NK-92 treated with Interleukin-12 subunit alpha and Interleukin-12 subunit beta, amount 100 ng/mL, for 24 hours (cell line): ENCODE data around the gene OAS3.
"Not testable (repeated sequence)": the region's sequence is repeated elsewhere in the genome, so short reads cannot be mapped to it uniquely, and the experiment has no call there.

Experiments
- DNase-seq: peaks from one replicate; lab custom pipeline; 2025; lab: John Stamatoyannopoulos, UW

The OAS3 gene, protein sequence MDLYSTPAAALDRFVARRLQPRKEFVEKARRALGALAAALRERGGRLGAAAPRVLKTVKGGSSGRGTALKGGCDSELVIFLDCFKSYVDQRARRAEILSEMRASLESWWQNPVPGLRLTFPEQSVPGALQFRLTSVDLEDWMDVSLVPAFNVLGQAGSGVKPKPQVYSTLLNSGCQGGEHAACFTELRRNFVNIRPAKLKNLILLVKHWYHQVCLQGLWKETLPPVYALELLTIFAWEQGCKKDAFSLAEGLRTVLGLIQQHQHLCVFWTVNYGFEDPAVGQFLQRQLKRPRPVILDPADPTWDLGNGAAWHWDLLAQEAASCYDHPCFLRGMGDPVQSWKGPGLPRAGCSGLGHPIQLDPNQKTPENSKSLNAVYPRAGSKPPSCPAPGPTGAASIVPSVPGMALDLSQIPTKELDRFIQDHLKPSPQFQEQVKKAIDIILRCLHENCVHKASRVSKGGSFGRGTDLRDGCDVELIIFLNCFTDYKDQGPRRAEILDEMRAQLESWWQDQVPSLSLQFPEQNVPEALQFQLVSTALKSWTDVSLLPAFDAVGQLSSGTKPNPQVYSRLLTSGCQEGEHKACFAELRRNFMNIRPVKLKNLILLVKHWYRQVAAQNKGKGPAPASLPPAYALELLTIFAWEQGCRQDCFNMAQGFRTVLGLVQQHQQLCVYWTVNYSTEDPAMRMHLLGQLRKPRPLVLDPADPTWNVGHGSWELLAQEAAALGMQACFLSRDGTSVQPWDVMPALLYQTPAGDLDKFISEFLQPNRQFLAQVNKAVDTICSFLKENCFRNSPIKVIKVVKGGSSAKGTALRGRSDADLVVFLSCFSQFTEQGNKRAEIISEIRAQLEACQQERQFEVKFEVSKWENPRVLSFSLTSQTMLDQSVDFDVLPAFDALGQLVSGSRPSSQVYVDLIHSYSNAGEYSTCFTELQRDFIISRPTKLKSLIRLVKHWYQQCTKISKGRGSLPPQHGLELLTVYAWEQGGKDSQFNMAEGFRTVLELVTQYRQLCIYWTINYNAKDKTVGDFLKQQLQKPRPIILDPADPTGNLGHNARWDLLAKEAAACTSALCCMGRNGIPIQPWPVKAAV

DNA sequence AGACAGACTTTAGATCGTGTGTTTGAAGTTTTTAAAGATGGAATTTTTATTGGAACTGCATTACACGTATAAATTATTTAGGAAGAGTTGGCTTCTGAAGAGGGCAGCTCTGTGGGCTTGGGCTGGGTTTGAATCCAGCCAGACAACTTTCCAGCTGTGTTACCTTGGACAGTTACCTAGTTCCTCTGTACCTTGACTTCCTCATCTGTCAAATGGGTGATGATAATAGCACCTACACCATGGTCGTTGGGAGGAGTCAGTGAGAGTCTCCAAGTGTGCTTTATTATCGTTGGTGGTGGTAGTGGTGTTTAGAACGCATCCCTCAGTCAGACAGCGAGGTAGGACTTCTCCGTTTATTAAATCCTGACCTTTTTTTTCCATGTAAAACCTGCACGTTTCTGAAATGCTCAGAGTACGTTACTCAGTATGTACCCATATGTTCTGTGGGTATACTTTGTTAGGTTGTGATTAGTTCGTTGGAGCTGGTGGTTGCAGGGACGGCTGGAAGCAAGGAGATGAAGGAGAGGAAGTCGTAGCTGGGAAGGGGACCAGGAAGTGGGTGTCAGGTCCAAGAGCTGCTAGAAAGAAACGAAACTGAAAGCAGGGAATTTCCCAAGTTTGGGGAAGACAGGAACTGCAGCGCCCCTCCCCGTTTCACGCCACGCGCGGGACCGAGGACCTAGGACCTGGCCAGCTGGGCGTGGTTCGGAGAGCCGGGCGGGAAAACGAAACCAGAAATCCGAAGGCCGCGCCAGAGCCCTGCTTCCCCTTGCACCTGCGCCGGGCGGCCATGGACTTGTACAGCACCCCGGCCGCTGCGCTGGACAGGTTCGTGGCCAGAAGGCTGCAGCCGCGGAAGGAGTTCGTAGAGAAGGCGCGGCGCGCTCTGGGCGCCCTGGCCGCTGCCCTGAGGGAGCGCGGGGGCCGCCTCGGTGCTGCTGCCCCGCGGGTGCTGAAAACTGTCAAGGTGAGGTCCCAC, at the start of gene OAS3:
Gene OAS3 (plus strand): TSS at position 734 of the 979 bp plus-strand sequence. CDS start 57 bp downstream, at position 791.
- peak; percentile 7 for DNase-seq

GRCh38 chr12:112891093-112892024, 46.9 kb upstream of the OAS3 start:
- no peak for DNase-seq

GRCh38 chr12:112892856-112893255, 45.4 kb upstream of the OAS3 start:
- no peak for DNase-seq

GRCh38 chr12:112894128-112894527, 44.1 kb upstream of the OAS3 start:
- no peak for DNase-seq

GRCh38 chr12:112898380-112898779, 39.9 kb upstream of the OAS3 start:
- DNase-seq = no peak

DNA sequence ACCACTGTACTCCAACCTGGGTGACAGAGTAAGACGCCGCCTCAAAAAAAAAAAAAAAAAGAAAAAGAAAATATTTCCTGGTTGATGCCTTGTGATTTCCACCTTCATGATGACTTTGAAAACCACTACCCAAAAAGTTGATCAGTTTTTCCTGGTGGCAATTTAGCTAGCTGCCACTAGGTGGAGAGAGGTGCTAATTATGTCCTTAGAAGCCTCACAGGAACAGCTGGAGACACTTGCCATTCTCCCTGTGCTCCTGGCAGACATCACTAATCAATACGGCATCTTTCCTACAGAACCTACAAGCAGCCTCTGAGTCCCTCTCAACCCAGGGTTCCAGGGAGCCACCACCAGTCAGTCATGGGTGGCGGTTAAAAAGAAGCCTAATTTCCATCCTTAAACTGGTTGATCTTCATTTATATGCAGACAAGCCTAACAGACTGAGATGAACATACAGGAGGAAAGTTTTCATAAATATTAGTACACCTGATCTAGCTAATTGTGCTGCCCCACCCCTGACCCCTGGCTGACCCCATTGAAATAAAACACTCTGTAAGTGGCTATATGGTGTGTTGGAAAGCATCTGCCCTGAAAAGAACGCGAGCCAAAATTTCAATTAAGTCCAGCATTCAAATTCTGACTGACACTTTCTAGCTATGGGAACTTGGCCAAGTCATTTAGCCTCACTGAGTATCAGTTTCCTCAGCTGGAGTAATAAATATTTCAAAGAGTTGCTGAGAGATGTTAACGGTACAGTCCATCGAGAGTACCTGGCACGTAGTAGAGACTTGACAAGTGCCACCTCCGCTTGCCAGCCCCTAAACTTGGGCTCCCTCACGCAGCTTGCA, 37.8 kb upstream of the OAS3 start:
- no peak for DNase-seq

- no peak for DNase-seq
Measured at GRCh38 chr12:112901271-112901670, 37.0 kb upstream of the OAS3 start.

DNA sequence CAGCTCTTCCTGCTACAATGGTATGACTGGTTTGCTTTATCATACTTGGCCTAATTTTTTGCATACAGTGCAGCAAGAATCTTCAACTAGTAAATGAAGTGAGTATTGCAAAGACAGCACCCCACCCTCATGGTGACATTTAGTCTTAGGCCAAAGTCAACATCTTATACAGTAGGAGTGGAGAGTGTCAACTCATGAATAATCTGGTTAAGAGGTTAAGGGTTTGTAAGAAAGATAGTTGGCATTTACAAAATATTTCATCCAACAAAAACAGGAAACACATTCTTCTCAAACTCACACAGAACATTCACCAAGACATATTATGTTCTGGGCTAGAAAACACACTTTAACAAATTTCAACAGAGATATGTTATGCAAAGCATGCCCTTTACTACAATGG, 33.7 kb upstream of the OAS3 start:
- no peak for DNase-seq

GRCh38 chr12:112905451-112906089, 32.7 kb upstream of the OAS3 start:
- no peak for DNase-seq

DNA sequence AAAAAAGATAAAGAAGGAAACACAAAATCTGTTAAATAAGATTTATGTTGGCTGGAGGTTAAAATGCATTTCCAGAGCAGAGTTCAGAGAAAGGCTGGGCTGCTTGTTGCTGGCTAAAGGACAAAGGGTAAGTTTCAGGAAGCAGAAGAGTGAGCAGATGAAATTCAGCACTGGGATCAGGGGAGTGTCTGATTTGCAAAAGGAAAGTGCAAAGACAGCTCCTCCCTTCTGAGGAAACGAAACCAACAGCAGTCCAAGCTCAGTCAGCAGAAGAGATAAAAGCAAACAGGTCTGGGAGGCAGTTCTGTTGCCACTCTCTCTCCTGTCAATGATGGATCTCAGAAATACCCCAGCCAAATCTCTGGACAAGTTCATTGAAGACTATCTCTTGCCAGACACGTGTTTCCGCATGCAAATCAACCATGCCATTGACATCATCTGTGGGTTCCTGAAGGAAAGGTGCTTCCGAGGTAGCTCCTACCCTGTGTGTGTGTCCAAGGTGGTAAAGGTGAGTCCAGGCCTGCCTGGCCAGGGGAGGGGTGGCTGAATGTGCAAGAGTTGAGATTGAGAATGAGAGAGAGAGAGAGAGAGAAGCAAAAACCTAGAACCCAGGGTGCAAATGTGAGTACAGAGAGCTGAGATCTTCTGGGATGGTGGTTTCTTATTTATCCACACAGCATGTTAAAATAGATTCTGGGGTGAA, 31.4 kb upstream of the OAS3 start, which contains the start of gene OAS1:
Gene OAS1 (plus strand): TSS at position 251 of the 703 bp plus-strand sequence. CDS start 78 bp downstream, at position 329.
- no peak for DNase-seq

DNA sequence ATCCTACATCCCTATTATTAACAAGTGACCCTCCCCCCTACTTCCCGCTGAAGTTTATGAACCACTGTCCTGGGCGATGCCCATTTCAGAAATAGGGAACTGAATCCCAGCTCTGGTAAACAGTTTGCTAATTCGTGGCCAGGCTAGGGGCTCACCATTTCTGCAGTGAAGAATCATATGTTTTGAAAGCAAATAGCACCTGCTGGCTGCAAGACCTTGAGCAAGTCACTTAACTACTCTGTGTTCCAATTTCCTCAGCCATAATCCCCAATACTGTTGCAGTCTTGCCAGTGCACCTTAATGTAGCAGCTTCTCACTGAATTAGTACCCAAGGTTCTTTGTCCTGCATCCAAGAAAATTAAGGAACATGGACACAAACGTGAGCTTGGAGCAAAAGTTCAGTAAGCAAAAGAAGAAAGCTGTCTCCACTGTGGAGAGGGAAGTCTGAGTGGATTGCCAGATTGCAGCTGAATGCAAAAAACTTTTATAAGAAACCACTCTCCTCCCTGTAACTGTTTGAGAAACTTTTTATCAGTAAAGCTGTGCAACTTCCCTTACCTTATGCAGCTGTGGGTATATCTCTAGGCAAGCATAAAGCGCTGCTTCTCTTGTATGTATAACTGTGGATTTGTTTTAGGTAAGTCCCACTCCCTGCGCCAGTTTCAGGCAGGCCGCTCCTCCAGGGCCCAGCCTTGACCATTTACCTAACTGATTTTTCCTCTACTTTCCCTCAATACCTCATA, 30.7 kb upstream of the OAS3 start:
- DNase-seq = no peak

- no peak for DNase-seq
Measured at GRCh38 chr12:112908548-112908947, 29.7 kb upstream of the OAS3 start.

GRCh38 chr12:112909693-112910092, 28.6 kb upstream of the OAS3 start:
- no peak for DNase-seq

- no peak for DNase-seq
Measured at GRCh38 chr12:112913038-112913688, 25.1 kb upstream of the OAS3 start.

- not testable (repeated sequence) for DNase-seq
Measured at GRCh38 chr12:112913888-112914287, 24.4 kb upstream of the OAS3 start.

DNA sequence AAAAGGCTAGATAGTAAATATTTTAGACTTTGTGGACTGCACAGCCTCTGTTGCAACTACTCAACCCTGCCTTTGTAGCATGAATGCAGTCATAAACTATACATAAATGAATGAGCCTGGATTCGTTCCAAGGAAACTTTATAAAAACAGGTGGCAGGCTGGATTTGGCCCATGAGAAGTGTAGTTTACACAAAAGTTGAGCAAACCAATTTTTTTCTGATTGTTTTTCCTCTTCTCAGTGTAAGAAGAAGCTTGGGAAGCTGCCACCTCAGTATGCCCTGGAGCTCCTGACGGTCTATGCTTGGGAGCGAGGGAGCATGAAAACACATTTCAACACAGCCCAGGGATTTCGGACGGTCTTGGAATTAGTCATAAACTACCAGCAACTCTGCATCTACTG, 22.0 kb upstream of the OAS3 start:
- no peak for DNase-seq

- no peak for DNase-seq
Measured at GRCh38 chr12:112919121-112919520, 19.2 kb upstream of the OAS3 start.
